GM12892 (cell line): ENCODE results near the gene BUB1B.

Experiments
- POLR2A ChIP-seq: IDR thresholded peaks from 2 replicates; pipeline ENCODE4 v1.6.1; 2011; ENCODE audit warnings: low read depth, low read length, control low read depth
- POLR2AphosphoS5 ChIP-seq: IDR thresholded peaks from 2 replicates; pipeline ENCODE4 v1.6.1; 2011; ENCODE audit warnings: low read depth, low read length, control low read depth

- TF ChIP-seq POLR2A, result no peak
- TF ChIP-seq POLR2AphosphoS5, result no peak
Measured at GRCh38 chr15:40229956-40230355, 69.1 kb downstream of the BUB1B start.
